ENCODE data around the gene THOC7.
A peak's percentile ranks its signal among the peaks of the same experiment; 100 is the strongest.

Gene THOC7

DNA sequence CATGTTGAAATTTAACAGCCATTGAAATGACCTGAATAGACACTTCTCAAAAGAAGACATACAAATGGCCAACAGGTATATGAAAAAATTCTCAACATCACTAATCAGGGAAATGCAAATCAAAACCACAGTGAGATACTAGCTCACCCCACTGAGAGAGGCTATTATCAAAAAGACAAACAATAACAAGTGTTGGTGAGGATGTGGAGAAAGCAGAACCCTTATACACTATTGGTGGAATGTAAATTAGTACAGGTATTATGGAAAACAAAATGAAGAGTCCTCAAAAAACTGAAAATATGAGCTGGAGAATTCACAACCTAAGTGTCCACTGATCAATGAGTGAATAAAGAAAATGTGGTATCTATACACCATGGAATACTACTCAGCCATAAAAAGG, 21.5 kb downstream of the THOC7 start:
- DNase-seq (ENCODE audit: low spot score), result no peak

GRCh38 chr3:63841704-63842103, 21.9 kb downstream of the THOC7 start:
- DNase-seq (ENCODE audit: low spot score), result no peak

DNA sequence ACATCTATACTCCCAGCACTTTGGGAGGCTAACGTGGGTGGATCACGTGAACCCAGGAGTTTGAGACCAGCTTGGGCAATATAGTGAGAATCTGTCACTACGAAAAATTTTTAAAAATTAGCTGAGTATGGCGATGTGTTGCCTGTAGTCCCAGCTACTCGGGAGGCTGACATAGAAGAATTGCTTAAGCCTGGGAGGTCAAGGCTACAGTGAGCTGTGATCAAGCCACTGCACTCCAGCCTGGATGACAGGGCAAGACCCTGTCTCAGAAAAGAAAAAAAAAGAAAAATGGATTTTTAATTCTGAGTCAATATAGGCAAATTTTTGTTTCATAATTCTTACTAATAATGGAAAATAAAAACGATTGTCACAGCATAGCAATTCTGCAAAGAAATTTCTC, 31.2 kb downstream of the THOC7 start:
- DNase-seq (ENCODE audit: low spot score), result no peak

- no peak for DNase-seq (ENCODE audit: low spot score)
These were observed 33.1 kb downstream of the THOC7 start for GRCh38 chr3:63830526-63830925.

GRCh38 chr3:63824309-63824708, 39.3 kb downstream of the THOC7 start:
- DNase-seq (ENCODE audit: low spot score), result no peak

GRCh38 chr3:63819151-63819398, 44.5 kb downstream of the THOC7 start, which contains the start of gene C3orf49:
Gene C3orf49, plus strand, starts transcription at chr3:63819299. Its CDS starts 173 bp downstream, at chr3:63819472.
- no peak for DNase-seq (ENCODE audit: low spot score)

DNA sequence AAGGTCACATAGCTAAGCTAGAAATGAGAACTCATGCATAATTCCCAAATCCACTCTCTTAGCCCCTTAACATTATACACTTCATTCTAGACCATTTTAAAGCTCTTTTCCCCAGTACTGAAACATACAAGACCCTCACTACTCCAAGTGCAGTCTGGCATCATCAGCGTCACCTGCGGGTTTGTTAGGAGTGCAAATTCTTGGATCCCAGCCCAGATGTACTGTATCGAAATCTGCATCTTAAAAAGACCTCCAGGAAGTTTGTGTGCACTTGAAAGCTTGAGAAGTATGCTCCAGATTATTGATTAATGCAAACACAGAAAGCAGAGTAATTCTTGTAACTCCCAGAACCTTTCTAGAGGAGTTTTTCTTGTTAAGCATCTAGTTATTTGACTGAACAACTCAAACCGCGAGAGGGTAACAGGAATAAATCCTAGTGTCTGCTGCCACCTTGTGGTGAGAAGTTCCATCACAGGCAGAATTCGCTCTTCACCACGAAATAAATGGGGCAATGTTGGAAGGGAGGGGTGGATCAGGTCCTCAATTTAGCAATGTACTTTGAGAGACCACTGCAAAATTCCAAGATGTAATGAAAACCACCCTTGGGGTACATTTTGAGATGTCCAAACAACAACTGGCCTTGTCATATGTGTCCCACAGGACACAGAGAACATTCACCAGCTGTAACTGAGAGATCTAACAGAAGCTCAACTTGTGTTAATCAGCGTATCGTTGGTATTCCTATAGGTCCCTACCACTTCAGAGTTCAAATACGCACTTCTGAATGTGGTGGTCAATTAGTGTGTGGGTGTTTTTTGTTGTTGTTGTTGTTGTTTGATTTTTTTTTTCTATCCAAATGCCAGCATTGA, 45.1 kb downstream of the THOC7 start:
- peak; percentile 38 for DNase-seq (ENCODE audit: low spot score)

GRCh38 chr3:63817225-63817624, 46.4 kb downstream of the THOC7 start:
- no peak for DNase-seq (ENCODE audit: low spot score)

GRCh38 chr3:63814237-63814636, 49.4 kb downstream of the THOC7 start:
- no peak for DNase-seq (ENCODE audit: low spot score)

DNA sequence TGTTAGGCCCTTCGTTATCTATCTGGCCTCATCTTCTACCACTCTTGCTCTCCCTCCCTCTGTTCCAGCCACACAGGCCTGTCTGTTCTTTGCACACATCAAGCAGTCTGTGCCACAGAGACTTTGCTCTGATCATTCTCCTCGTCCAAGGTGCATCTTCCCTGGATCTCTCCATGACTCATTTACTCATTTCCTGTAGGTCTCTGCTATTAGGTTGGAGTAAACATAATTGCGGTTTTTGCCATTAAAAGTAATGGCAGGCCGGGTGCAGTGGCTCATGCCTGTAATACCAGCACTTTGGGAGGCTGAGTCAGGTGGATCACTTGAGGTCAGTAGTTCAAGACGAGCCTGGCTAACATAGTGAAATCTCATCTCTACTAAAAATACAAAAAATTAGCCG, 54.0 kb downstream of the THOC7 start:
- no peak for DNase-seq (ENCODE audit: low spot score)

DNA sequence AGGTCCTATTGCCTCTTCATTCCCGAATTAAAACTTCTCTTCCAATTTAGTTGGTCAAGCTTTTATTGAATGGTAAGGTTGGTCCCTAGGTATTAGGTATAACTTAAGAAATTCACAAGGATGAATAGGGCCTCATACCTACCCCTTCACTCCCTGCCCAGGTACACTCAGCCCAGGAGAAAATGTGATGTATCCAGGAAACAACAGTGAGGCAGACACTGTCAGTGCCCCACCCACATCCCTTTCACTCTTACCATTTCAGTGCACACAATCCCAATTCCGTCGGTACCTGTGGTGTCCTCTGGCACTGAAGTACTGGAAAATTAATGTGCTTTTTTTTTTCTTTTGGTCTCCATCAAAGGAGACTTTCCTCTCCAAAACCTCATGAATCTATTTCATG, 55.0 kb downstream of the THOC7 start:
- DNase-seq (ENCODE audit: low spot score), result no peak

DNA sequence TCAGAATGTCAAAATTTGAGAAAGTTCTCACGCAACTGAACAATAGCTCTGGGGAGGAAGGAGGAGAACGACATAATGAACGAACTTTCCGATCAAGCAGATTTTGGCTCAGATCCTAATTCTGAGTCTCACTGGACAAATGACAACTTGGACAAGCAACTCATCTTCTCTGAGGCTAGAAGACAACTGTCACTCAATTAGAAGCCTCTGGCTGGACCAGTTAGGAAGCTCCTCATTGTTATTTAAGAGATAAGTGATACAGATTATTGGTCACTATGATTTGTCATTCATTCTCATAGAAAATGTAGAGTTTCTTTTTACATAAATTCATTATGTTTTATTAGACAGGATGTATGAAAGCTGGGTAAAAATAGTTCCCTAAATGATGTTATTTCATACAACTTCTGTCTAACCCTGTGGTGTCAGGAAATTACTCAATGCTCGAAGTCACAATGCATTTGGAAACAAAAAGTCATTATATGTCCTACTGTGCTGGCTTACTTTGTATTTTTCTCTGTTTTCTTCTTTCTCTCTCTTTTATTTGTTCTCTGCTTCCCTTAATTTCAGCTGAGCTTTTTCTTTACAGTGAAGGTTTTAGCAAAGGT, 55.5 kb downstream of the THOC7 start:
- DNase-seq (ENCODE audit: low spot score), result no peak

DNA sequence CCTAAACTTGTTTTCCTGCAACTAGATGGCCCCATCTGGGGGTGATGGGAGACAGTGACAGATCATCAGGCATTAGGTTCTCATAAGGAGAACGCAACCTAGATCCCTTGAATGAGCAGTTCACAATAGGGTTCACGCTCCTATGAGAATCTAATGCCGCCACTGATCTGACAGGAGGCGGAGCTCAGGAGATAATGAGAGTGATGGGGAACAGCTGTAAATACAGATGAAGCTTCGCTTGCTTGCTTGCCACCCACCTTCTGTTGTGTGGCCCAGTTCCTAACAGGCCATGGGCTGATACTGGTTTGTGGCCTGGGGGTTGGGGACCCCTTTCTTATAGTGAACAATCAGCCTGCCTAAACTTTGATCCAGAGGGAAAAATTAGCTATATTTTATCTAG, 59.7 kb downstream of the THOC7 start:
- no peak for DNase-seq (ENCODE audit: low spot score)

DNA sequence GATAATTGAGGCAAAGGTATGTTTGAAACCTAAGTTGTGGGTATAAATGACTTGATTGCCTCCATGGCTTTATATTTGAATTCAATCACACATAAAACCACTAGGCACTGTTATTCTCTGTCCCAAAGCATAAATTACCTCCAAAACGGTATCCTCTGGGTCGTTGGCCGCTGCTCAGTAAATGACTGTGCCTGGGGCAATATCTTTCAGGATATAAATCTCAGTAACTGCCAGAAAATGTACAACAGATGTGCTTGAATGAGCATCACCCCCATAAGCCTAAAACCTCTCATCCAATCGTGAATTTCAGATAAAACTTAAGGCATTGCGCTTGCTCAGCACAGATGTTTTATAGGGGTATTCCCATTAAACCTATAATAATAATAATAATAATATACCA, 63.5 kb downstream of the THOC7 start:
- no peak for DNase-seq (ENCODE audit: low spot score)

- DNase-seq (ENCODE audit: low spot score), result no peak
These were observed 64.7 kb downstream of the THOC7 start for GRCh38 chr3:63798949-63799348.

- DNase-seq (ENCODE audit: low spot score), result no peak
These were observed 65.1 kb downstream of the THOC7 start for GRCh38 chr3:63798544-63798943.

- no peak for DNase-seq (ENCODE audit: low spot score)
These were observed 68.2 kb downstream of the THOC7 start for GRCh38 chr3:63795438-63795837.

DNA sequence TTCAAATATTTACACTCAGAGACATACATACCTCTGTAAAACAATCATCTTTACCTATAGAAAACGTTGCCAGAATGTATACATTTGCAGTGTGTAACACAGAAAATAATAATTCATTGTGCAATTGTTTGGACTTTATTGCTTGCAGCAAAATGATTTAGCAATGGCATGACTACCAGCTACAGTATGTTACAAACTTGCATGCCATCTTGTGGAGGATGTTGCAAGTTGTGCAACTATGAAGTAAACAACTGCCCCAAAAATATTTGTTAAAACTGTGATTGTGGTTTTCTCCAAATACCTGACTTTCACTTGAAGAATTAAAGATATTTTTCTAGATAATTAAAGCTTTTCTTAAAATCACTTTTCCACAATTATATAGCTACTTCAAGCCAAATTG, 71.6 kb downstream of the THOC7 start:
- no peak for DNase-seq (ENCODE audit: low spot score)

Data from germinal center (tissue), 1 donor.